ENCODE results near the gene MRPL9. TPM values are rescaled to one million over a fixed set of nuclear protein-coding genes. Genes with fewer than 3 reads are reported as not detected.

Gene MRPL9
- polyA plus RNA-seq (2012; ENCODE audit: insufficient read depth, insufficient read length, low read depth) = 230 TPM

GRCh38 chr1:151762941-151763921, at the start of gene MRPL9:
MRPL9 (minus strand) TSS chr1:151763496; CDS start chr1:151763479, 17 bp downstream.
- TF ChIP-seq, protein P1, sequence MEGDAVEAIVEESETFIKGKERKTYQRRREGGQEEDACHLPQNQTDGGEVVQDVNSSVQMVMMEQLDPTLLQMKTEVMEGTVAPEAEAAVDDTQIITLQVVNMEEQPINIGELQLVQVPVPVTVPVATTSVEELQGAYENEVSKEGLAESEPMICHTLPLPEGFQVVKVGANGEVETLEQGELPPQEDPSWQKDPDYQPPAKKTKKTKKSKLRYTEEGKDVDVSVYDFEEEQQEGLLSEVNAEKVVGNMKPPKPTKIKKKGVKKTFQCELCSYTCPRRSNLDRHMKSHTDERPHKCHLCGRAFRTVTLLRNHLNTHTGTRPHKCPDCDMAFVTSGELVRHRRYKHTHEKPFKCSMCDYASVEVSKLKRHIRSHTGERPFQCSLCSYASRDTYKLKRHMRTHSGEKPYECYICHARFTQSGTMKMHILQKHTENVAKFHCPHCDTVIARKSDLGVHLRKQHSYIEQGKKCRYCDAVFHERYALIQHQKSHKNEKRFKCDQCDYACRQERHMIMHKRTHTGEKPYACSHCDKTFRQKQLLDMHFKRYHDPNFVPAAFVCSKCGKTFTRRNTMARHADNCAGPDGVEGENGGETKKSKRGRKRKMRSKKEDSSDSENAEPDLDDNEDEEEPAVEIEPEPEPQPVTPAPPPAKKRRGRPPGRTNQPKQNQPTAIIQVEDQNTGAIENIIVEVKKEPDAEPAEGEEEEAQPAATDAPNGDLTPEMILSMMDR (IDR thresholded peaks at IDR 0.05; ENCODE audit: low read depth, low read length) = no peak
- no peaks in the 10 kb centered on the region for H3K9me3 ChIP-seq

GRCh38 chr1:151811181-151811580, 47.9 kb upstream of the MRPL9 start:
- H3K9me3 ChIP-seq = no peaks in the 10 kb centered on the region
- H3K4me1 ChIP-seq = no peaks in the 10 kb centered on the region
- TF ChIP-seq, protein P1 (IDR thresholded peaks at IDR 0.05; ENCODE audit: low read depth, low read length) = no peak
- DNase-seq = no peak
- H3K27me3 ChIP-seq = no peaks in the 10 kb centered on the region
- H3K36me3 ChIP-seq = no peaks in the 10 kb centered on the region
- H3K4me3 ChIP-seq (ENCODE audit: low read depth, low read length) = no peak overlapping the region

More at GRCh38 chr1:151762941-151763921, at the start of gene MRPL9:
- Histone ChIP-seq H3K36me3 (peaks cover 30% of the 10 kb centered on the region), H3K4me3 (ENCODE audit: low read depth, low read length) (peak within 1 kb of the TSS; percentile 79), H3K4me1 (no peaks in the 10 kb centered on the region), H3K27me3 (no peaks in the 10 kb centered on the region)
- DNase-seq = peak; percentile 90

DNA sequence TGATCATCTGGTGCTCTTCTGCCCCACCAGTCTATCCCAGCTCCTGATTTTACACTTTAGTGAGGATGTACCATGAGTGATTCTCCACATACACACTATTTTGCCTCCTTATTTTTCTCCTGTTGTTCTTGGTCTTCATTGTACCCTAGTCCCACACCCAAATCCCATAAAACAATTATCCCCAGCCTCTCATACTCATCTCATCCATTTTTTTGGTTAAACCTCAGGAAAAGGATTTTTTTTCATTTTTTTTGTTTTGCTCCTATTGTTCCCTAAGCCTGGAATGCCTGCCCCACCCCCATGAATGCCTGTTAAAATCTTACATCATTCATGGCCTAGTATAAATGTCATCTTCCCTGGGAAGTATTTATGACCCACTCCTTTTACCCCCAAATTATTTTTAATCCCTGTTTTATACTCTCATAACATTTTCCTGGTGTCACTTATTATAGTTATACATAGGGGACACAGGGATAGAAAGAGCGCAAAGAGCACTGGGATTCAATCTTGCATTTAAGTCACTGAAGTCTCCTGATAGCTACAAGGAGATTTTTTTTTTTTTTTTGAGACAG, 46.8 kb upstream of the MRPL9 start:
- TF ChIP-seq, protein P1 (IDR thresholded peaks at IDR 0.05; ENCODE audit: low read depth, low read length) = no peak
- Histone ChIP-seq H3K9me3 (no peaks in the 10 kb centered on the region), H3K36me3 (no peaks in the 10 kb centered on the region), H3K4me1 (peaks cover 4% of the 10 kb centered on the region; the same call in 1 of the 2 replicates), H3K27me3 (no peaks in the 10 kb centered on the region), H3K4me3 (ENCODE audit: low read depth, low read length) (no peak overlapping the region)
- DNase-seq = no peak

DNA sequence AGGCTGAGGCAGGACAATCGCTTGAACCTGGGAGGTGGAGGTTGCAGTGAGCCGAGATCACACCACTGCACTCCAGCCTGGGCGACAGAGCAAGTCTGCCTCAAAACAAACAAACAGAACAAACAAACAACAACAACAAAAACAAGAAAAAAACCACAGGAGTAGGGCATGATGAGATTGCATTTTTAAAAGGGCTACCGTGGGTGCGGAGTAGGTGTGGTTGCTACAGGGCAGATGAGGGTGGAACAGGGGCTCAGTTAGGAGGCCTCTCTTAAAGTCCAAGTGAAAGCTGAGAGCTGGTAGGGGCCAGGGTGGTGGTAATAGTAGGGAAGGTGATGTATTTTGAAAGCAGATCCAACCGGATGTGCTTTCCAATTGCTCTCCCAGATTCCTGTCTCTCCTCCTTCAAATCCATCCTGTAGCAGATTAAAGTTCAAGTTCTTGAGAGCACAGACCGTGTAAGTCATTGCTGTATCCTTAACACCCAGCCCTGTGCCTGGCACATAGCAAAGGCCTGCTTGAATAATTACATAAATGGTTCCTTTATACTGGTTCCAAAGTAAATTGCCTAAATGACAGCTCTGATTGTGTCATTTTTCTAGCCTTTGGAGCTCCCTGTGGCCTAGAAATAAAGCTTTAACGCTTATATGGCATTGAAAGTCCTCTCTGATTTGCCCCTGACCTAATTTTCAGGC, 46.1 kb upstream of the MRPL9 start:
- TF ChIP-seq, protein P1 (IDR thresholded peaks at IDR 0.05; ENCODE audit: low read depth, low read length) = no peak
- Histone ChIP-seq H3K27me3 (no peaks in the 10 kb centered on the region), H3K36me3 (no peaks in the 10 kb centered on the region), H3K4me1 (peaks cover 4% of the 10 kb centered on the region; the same call in 1 of the 2 replicates), H3K4me3 (ENCODE audit: low read depth, low read length) (no peak overlapping the region), H3K9me3 (no peaks in the 10 kb centered on the region)
- no peak for DNase-seq

- no peaks in the 10 kb centered on the region for H3K27me3 ChIP-seq
- no peak overlapping the region for H3K4me3 ChIP-seq (ENCODE audit: low read depth, low read length)
- TF ChIP-seq, protein P1 (IDR thresholded peaks at IDR 0.05; ENCODE audit: low read depth, low read length) = no peak
- DNase-seq = no peak
- no peaks in the 10 kb centered on the region for H3K36me3 ChIP-seq
- H3K9me3 ChIP-seq = no peaks in the 10 kb centered on the region
- H3K4me1 ChIP-seq = peaks cover 18% of the 10 kb centered on the region
Observed at GRCh38 chr1:151807766-151808165, 44.5 kb upstream of the MRPL9 start.
